ENCODE measurements around the gene ATP8A2.

Gene ATP8A2

DNA sequence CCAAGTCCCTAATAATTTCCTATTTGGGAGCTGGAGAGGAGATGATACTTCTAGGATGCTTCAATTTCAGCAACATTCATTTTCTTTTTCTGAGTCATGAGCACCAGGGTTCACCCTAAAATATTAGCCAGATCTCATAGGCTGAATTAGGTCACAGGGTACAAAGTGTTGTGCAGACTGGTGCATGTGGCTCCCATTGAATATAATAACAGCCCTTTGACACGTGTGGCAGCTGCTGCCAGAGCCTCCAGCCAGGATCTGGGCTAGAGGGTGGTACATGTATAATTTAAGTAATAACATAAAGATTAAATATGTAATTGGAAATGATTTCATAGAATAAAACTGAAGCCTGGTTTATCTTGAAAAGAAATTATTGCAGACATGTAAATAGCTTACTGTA, 244.9 kb downstream of the ATP8A2 start:
- Histone ChIP-seq H3K36me3 (ENCODE audit: control insufficient read depth, insufficient read depth, low read length) (no peaks in the 10 kb centered on the region), H3K4me1 (ENCODE audit: control insufficient read depth, insufficient read depth, low read length, poor library complexity, severe bottlenecking) (no peaks in the 10 kb centered on the region), H3K4me3 (ENCODE audit: extremely low read depth, insufficient read depth, low read length, poor library complexity, severe bottlenecking) (no peak overlapping the region), H3K9me3 (ENCODE audit: control insufficient read depth, low read length) (no peaks in the 10 kb centered on the region), H3K27ac (ENCODE audit: low read depth, low read length, severe bottlenecking) (no peak overlapping the region)
- no CpG with 5 or more reads among the region's 1 CpG for WGBS, 2 experiments (ENCODE audit: insufficient coverage in 2 of 2)

DNA sequence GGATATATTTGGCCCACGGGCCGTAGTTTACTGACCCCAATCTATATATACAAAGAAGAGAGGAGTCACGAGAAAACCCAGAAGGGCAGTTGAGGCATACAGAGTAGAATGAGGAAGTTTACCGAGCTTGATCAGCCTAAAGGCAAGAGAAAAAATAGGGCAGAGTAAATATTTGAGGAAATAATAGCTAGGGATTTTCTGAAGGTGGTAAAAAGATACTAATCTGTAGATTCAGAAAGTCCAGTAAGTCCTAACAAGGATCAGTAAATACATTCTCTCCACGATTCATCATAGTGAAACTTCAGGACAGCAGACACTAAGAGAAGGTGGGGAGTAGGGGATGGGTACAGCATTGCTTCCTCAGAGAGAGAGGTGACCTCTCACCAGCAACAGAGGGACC, 248.1 kb downstream of the ATP8A2 start:
- Histone ChIP-seq H3K4me1 (ENCODE audit: control insufficient read depth, insufficient read depth, low read length, poor library complexity, severe bottlenecking) (no peaks in the 10 kb centered on the region), H3K36me3 (ENCODE audit: control insufficient read depth, insufficient read depth, low read length) (no peaks in the 10 kb centered on the region), H3K27ac (ENCODE audit: low read depth, low read length, severe bottlenecking) (no peak overlapping the region), H3K4me3 (ENCODE audit: extremely low read depth, insufficient read depth, low read length, poor library complexity, severe bottlenecking) (no peak overlapping the region), H3K9me3 (ENCODE audit: control insufficient read depth, low read length) (no peaks in the 10 kb centered on the region)
- 67 to 92% methylated on average over 2 of the region's 5 CpGs for WGBS, 2 experiments (ENCODE audit: insufficient coverage in 2 of 2)

DNA sequence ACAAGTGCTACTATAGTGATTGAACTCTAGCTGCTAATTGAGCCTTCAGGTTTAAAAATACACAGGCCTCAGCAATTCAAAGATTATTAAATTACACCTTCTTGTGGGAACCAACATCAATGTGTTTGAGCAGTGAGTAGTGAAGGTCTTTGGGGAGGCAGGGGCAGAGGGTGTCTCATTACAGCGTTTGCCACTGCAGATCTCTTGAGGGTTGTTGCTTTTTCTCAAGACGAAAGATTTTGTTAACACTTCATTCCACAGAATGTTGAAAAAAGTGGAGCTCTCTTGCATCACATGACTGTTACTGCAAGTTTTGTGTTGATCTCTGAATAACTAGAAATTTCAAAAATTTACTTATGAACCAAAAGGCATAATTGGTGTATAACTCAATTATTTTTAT, 253.6 kb downstream of the ATP8A2 start:
- Histone ChIP-seq H3K27ac (ENCODE audit: low read depth, low read length, severe bottlenecking) (no peak overlapping the region), H3K9me3 (ENCODE audit: control insufficient read depth, low read length) (peaks cover 3% of the 10 kb centered on the region), H3K36me3 (ENCODE audit: control insufficient read depth, insufficient read depth, low read length) (no peaks in the 10 kb centered on the region), H3K4me1 (ENCODE audit: control insufficient read depth, insufficient read depth, low read length, poor library complexity, severe bottlenecking) (peaks cover under 1% of the 10 kb centered on the region), H3K4me3 (ENCODE audit: extremely low read depth, insufficient read depth, low read length, poor library complexity, severe bottlenecking) (no peak overlapping the region)
- 100% methylated on average over 1 of the region's 2 CpGs; no CpG with 5 or more reads in 1 of the 2 experiments for WGBS, 2 experiments (ENCODE audit: insufficient coverage in 2 of 2)

DNA sequence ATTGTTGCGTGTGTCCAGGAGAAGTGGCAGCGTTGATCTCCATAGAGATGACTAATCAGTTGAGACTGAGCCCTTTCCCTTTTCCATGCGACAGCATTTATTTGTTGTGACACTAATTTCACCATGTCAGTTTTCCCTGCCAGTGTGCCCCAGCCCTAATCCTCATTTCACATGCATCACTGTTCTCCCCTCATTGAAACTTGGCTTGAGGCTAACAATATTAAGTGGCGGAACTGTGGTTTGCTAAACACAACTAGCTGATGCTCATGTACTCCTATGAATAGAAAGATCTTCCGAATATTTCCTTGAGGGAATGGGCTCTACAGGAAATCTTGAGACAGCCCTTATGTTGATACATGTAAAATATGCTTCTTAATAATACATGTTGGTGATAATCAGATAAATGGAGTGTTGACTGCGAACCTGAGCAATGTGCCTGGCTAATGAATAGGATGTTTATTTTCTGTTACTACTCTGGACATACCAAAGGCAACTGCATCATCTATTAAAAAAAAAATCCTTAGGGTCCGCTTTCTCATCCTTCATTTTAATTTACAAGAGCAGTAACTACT, 258.6 kb downstream of the ATP8A2 start:
- no peak overlapping the region for H3K4me3 ChIP-seq (ENCODE audit: extremely low read depth, insufficient read depth, low read length, poor library complexity, severe bottlenecking)

DNA sequence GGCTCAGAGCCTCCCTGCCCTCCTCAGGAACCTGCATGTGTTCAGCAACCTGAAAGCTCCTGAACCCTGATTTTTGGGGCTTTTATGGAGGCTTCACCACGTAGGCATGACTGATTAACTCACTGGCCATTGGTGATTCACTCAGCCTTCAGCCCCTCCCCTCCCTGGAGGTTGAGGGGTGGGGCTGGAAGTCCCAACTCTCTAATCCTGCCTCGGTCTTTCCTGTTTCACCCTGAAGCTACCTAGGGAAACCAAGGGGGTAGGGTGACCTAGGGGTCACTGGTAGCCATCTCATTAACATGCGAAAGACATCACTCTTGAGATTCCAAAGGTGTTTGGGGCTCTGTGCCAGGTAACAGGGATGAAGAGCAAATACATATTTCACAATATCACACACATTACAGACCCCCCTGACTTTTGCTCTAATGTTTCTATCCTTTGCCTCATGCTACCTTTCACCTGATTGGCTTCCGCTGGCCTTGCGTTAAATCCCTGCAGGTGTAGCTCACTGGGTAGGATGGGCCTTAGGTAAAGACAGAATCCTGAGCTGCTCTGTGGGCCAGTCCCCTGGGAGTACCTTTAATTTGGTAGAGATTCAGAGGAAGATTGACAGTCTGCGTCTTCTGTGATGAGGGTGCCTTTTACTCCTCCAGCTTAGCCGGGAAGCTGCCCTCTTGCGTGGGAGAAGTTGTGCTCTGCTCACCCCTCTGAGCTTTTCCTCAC, 260.6 kb downstream of the ATP8A2 start:
- Histone ChIP-seq H3K4me1 (ENCODE audit: control insufficient read depth, insufficient read depth, low read length, poor library complexity, severe bottlenecking) (peaks cover 5% of the 10 kb centered on the region), H3K36me3 (ENCODE audit: control insufficient read depth, insufficient read depth, low read length) (no peaks in the 10 kb centered on the region), H3K27ac (ENCODE audit: low read depth, low read length, severe bottlenecking) (no peak overlapping the region), H3K9me3 (ENCODE audit: control insufficient read depth, low read length) (no peaks in the 10 kb centered on the region), H3K4me3 (ENCODE audit: extremely low read depth, insufficient read depth, low read length, poor library complexity, severe bottlenecking) (no peak overlapping the region)
- WGBS, 2 experiments (ENCODE audit: insufficient coverage in 2 of 2), result 80 to 83% methylated on average over 6 to 7 of the region's 8 CpGs

More for the DNA sequence above, 258.6 kb downstream of the ATP8A2 start:
- peaks cover 5% of the 10 kb centered on the region for H3K4me1 ChIP-seq (ENCODE audit: control insufficient read depth, insufficient read depth, low read length, poor library complexity, severe bottlenecking)
- peaks cover 3% of the 10 kb centered on the region for H3K9me3 ChIP-seq (ENCODE audit: control insufficient read depth, low read length)
- H3K27ac ChIP-seq (ENCODE audit: low read depth, low read length, severe bottlenecking), result no peak overlapping the region
- 86 to 100% methylated on average over 4 to 5 of the region's 7 CpGs for WGBS, 2 experiments (ENCODE audit: insufficient coverage in 2 of 2)
- no peaks in the 10 kb centered on the region for H3K36me3 ChIP-seq (ENCODE audit: control insufficient read depth, insufficient read depth, low read length)

DNA sequence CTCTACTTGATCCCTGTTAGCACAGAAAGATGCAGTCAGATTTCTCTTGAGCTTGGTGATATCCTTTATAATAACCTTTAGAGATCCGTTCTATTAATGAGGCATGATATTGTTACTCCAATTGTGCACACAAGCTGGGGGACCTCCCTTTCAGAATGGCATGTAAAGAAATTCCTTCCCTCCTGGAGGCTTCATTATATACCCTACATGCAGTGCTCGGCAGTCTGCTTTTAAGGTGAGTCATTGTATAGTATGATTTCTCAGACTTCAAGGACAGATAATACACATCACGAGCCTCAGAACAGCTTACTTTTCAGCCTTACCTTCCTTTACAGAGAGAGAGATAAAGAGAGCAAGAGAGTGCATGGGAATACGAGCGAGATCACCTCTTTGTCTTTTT, 261.3 kb downstream of the ATP8A2 start:
- no peak overlapping the region for H3K4me3 ChIP-seq (ENCODE audit: extremely low read depth, insufficient read depth, low read length, poor library complexity, severe bottlenecking)
- H3K36me3 ChIP-seq (ENCODE audit: control insufficient read depth, insufficient read depth, low read length), result no peaks in the 10 kb centered on the region
- no peak overlapping the region for H3K27ac ChIP-seq (ENCODE audit: low read depth, low read length, severe bottlenecking)
- H3K9me3 ChIP-seq (ENCODE audit: control insufficient read depth, low read length), result no peaks in the 10 kb centered on the region
- peaks cover 5% of the 10 kb centered on the region for H3K4me1 ChIP-seq (ENCODE audit: control insufficient read depth, insufficient read depth, low read length, poor library complexity, severe bottlenecking)
- no CpG with 5 or more reads among the region's 5 CpGs for WGBS, 2 experiments (ENCODE audit: insufficient coverage in 2 of 2)

DNA sequence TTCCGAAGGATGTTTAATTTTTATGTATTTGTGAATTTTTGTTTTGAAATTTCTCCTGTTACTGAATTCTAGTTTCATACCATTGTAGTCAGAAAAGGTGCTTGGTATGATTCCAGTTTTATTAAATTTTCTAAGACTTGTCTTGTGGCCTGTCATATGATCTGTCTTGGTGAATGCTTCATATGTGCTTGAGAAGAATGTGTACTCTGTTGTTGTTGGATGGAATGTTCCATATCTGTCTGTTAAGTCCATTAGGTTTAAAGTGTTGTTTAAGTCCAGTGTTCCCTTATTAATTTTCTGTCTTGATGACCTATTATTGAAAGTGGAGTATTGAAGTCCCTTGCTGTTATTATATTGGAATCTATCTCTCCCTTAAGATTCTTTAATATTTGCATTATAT, 273.9 kb downstream of the ATP8A2 start:
- WGBS, 2 experiments (ENCODE audit: insufficient coverage in 2 of 2), result no CpG with 5 or more reads among the region's 1 CpG
- H3K4me1 ChIP-seq (ENCODE audit: control insufficient read depth, insufficient read depth, low read length, poor library complexity, severe bottlenecking), result no peaks in the 10 kb centered on the region
- H3K27ac ChIP-seq (ENCODE audit: low read depth, low read length, severe bottlenecking), result no peak overlapping the region
- H3K4me3 ChIP-seq (ENCODE audit: extremely low read depth, insufficient read depth, low read length, poor library complexity, severe bottlenecking), result no peak overlapping the region
- H3K36me3 ChIP-seq (ENCODE audit: control insufficient read depth, insufficient read depth, low read length), result no peaks in the 10 kb centered on the region
- no peaks in the 10 kb centered on the region for H3K9me3 ChIP-seq (ENCODE audit: control insufficient read depth, low read length)

DNA sequence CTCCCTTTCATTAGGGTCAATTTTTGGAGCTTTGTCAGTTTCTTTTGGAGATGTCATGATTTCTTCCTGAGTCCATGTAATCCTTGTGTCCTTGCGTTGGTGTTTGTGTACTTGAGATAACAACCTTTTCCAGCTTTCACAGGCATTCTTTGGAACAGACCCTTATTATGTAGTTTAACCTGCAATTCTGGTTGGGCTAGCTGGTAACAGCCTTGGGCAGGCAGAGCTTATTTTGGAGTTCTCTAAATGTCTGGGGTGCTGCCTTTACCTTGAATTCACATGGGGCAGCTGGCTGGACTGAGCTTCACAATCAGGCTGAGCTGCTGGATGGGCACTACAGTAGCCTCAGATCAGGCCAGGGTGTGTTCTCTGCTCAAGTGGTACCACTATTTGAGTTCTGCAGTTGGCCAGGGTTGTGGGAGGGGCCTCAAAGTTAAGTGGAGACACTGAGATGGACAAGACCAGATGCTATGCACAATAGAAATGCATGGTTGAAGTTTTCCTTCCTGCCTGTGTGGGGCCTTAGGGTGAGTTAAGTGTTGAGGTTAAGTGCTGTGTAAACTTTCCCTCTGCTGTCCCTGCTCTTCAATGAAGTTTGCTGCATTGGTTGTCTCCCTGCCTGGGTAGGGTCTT, 277.3 kb downstream of the ATP8A2 start:
- Histone ChIP-seq H3K36me3 (ENCODE audit: control insufficient read depth, insufficient read depth, low read length) (no peaks in the 10 kb centered on the region), H3K4me1 (ENCODE audit: control insufficient read depth, insufficient read depth, low read length, poor library complexity, severe bottlenecking) (no peaks in the 10 kb centered on the region), H3K9me3 (ENCODE audit: control insufficient read depth, low read length) (no peaks in the 10 kb centered on the region), H3K27ac (ENCODE audit: low read depth, low read length, severe bottlenecking) (no peak overlapping the region), H3K4me3 (ENCODE audit: extremely low read depth, insufficient read depth, low read length, poor library complexity, severe bottlenecking) (no peak overlapping the region)
- WGBS, 2 experiments (ENCODE audit: insufficient coverage in 2 of 2), result 100% methylated on average over 1 of the region's 1 CpG; no CpG with 5 or more reads in 1 of the 2 experiments

DNA sequence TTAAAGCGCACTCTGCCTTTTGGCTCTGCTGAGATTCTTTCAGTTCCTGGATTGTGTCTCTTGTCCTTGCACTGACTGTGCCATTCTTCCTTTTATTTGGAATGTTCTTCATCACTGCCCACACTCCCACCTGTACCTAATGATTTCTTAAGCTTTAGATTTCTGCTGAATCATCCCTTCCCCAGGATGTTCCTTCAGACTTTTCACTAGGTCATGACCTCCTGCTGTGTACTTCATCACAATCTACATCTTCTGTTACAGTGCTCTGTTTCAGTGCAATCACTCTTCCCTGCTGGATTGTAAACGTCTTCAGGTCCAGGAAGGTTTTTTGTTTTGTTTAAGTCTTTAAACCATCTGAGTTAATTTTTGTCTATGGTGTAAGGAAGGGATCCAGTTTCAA, 281.0 kb downstream of the ATP8A2 start:
- Histone ChIP-seq H3K4me3 (ENCODE audit: extremely low read depth, insufficient read depth, low read length, poor library complexity, severe bottlenecking) (no peak overlapping the region), H3K36me3 (ENCODE audit: control insufficient read depth, insufficient read depth, low read length) (no peaks in the 10 kb centered on the region), H3K9me3 (ENCODE audit: control insufficient read depth, low read length) (no peaks in the 10 kb centered on the region), H3K27ac (ENCODE audit: low read depth, low read length, severe bottlenecking) (no peak overlapping the region), H3K4me1 (ENCODE audit: control insufficient read depth, insufficient read depth, low read length, poor library complexity, severe bottlenecking) (no peaks in the 10 kb centered on the region)
- WGBS, 2 experiments (ENCODE audit: insufficient coverage in 2 of 2), result 60 to 100% methylated on average over 1 to 2 of the region's 2 CpGs

DNA sequence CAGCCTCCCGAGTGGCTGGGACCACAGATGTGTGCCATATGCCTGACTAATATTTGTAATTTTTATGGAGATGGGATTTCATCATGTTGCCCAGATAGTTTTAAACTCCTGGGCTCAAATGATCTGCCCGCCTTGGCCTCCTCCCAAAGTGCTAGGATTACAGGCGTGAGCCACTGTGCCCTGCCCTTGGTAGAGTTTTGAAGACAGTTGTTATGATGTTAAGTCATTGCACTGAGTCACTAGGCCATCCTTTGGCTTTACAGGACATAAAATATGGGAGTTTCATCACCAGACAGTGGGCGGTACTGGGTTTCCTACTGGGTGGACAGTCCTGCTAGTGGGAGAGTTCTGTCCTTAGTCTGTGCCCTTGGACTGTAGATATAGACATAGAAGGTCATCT, 282.5 kb downstream of the ATP8A2 start:
- Histone ChIP-seq H3K4me1 (ENCODE audit: control insufficient read depth, insufficient read depth, low read length, poor library complexity, severe bottlenecking) (peaks cover 7% of the 10 kb centered on the region), H3K36me3 (ENCODE audit: control insufficient read depth, insufficient read depth, low read length) (no peaks in the 10 kb centered on the region), H3K4me3 (ENCODE audit: extremely low read depth, insufficient read depth, low read length, poor library complexity, severe bottlenecking) (no peak overlapping the region), H3K27ac (ENCODE audit: low read depth, low read length, severe bottlenecking) (no peak overlapping the region), H3K9me3 (ENCODE audit: control insufficient read depth, low read length) (no peaks in the 10 kb centered on the region)
- WGBS, 2 experiments (ENCODE audit: insufficient coverage in 2 of 2), result 92 to 100% methylated on average over 4 of the region's 4 CpGs

DNA sequence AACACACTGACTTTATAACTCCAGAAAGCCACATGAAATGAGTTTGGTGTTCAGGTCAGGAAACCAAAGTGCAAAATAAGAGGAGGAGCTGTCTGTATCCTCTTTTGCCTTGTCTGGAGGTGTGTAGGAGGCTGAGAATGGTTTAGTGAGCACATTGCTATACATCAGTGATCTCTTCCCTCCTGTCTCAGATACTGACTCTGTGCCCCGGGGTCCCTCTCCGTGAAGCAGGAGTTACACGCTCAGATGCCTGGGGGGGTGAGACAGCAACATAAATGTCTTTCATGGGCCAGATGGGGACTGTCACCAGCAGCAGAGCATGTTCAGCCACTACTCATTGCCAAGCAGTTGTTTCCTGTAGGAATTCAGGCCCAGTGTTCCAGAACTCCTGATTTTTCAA, 285.4 kb downstream of the ATP8A2 start:
- no peak overlapping the region for H3K27ac ChIP-seq (ENCODE audit: low read depth, low read length, severe bottlenecking)
- H3K4me3 ChIP-seq (ENCODE audit: extremely low read depth, insufficient read depth, low read length, poor library complexity, severe bottlenecking), result no peak overlapping the region
- WGBS, 2 experiments (ENCODE audit: insufficient coverage in 2 of 2), result 82 to 94% methylated on average over 3 of the region's 3 CpGs
- peaks cover 7% of the 10 kb centered on the region for H3K4me1 ChIP-seq (ENCODE audit: control insufficient read depth, insufficient read depth, low read length, poor library complexity, severe bottlenecking)
- no peaks in the 10 kb centered on the region for H3K9me3 ChIP-seq (ENCODE audit: control insufficient read depth, low read length)
- H3K36me3 ChIP-seq (ENCODE audit: control insufficient read depth, insufficient read depth, low read length), result no peaks in the 10 kb centered on the region

Measured in mesodermal cell (in vitro differentiated cells).